CD4-positive, CD25-positive, alpha-beta regulatory T cell (primary cell): ENCODE results near the gene APOD. TPM values are rescaled to one million over a fixed set of nuclear protein-coding genes. Genes with fewer than 3 reads are reported as not detected.
"Not testable (repeated sequence)": the region's sequence is repeated elsewhere in the genome, so short reads cannot be mapped to it uniquely, and the experiment has no call there.

Source experiments
- ATAC-seq, 2 donors: fragments of 150-1000 bp; cut with Tn5 transposase; one replicate each; pipeline ENCODE4 v1.10.0; 2021; ENCODE audit warnings: low read depth in 2 of 2, moderate number of reproducible peaks in 2 of 2, moderate library complexity in 1 of 2
- DNase-seq, 3 donors: peaks; one replicate each; pipeline versions ENCODE4 v3.0.0 to v3.0.0-alpha.2; 2012 to 2022; ENCODE audit warnings: mixed read lengths in 1 of 3
- H3K27ac ChIP-seq: one replicate; pipeline ENCODE4 v1.7.0; 2013; ENCODE audit warnings: mild to moderate bottlenecking, low read length; ENCODE audit not compliant: insufficient read depth, poor library complexity, severe bottlenecking
- H3K27me3 ChIP-seq: one replicate; pipeline ENCODE4 v1.7.0; 2013; ENCODE audit warnings: low read length; ENCODE audit not compliant: control insufficient read depth, insufficient read depth
- H3K36me3 ChIP-seq: one replicate; pipeline ENCODE4 v1.7.0; 2013; ENCODE audit warnings: mild to moderate bottlenecking, low read length, moderate library complexity; ENCODE audit not compliant: control insufficient read depth, insufficient read depth
- H3K4me1 ChIP-seq: 2 replicates; pipeline ENCODE4 v1.7.0; 2013; ENCODE audit warnings: mild to moderate bottlenecking, low read length; ENCODE audit not compliant: insufficient read depth, control insufficient read depth, poor library complexity, severe bottlenecking
- H3K4me3 ChIP-seq: one replicate; pipeline ENCODE4 v1.7.0; 2013; ENCODE audit warnings: low read depth, mild to moderate bottlenecking, low read length, moderate library complexity
- H3K9me3 ChIP-seq, 2 experiments: 1 replicate in 1 of 2; 2 replicates in 1 of 2; pipeline ENCODE4 v1.7.0; 2013; ENCODE audit warnings: low read length in 2 of 2, mild to moderate bottlenecking in 1 of 2, moderate library complexity in 1 of 2; ENCODE audit not compliant: control insufficient read depth in 2 of 2
- H3K27ac Mint-ChIP-seq, 3 donors: one replicate each; pipeline ENCODE4 v1.8.0; 2020 to 2022; ENCODE audit warnings: mild to moderate bottlenecking in 3 of 3, mixed read lengths in 3 of 3, moderate library complexity in 2 of 3
- H3K27me3 Mint-ChIP-seq: one replicate; pipeline ENCODE4 v1.8.0; 2022; ENCODE audit warnings: mild to moderate bottlenecking, mixed read lengths
- H3K36me3 Mint-ChIP-seq: one replicate; pipeline ENCODE4 v1.8.0; 2020; ENCODE audit warnings: mixed read lengths
- H3K4me1 Mint-ChIP-seq, 4 donors: one replicate each; pipeline ENCODE4 v1.8.0; 2020 to 2022; ENCODE audit warnings: mixed read lengths in 4 of 4, mild to moderate bottlenecking in 1 of 4
- H3K4me3 Mint-ChIP-seq, 4 donors: one replicate each; pipeline ENCODE4 v1.8.0; 2020 to 2022; ENCODE audit warnings: mild to moderate bottlenecking in 4 of 4, mixed read lengths in 4 of 4, moderate library complexity in 3 of 4
- H3K9me3 Mint-ChIP-seq, 7 donors: one replicate each; pipeline ENCODE4 v1.8.0; 2020 to 2022; ENCODE audit warnings: mixed read lengths in 7 of 7, mild to moderate bottlenecking in 3 of 7, moderate library complexity in 2 of 7
- polyA plus RNA-seq, 4 donors: library from polyadenylated mRNA; unstranded; fragments of 300-500 nt; fragmentation: Illumina TruSeq; gene quantifications; one replicate each; pipeline ENCODE4 v1.2.3, GENCODE V29; 2021
- total RNA-seq: library from RNA; stranded (reverse); gene quantifications from one replicate; pipeline ENCODE4 v1.2.3, GENCODE V29; 2022

The APOD gene
- total and polyA plus RNA-seq, 5 donors from 2014 or later = 0.60 TPM; not detected in 4

DNA sequence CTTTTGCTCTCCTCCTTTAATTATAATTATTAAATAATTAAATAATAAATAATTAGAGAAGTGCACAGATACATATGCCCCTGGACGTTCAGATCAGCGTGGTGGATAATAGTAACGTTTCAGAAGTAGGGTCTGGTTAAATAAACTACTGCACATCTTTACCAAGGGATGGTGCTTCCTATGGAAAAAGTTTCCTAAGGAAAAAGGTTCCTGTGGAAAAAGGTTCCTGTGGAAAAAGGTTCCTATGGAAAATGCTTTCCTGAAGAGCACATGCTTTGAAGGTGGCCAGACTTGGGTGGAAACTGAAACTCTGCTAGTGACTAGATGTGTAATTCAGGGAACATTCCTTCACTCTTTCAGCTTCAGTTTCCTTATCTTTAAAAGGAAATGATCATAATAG is 37.4 kb upstream of the APOD start:
- not testable (repeated sequence) for H3K27me3 ChIP-seq, H3K9me3 Mint-ChIP-seq, H3K4me1 Mint-ChIP-seq, H3K4me3 Mint-ChIP-seq, H3K4me1 ChIP-seq, H3K27ac ChIP-seq, H3K27me3 Mint-ChIP-seq, H3K9me3 ChIP-seq, H3K4me3 ChIP-seq, ATAC-seq, H3K27ac Mint-ChIP-seq, DNase-seq, H3K36me3 Mint-ChIP-seq, H3K36me3 ChIP-seq

DNA sequence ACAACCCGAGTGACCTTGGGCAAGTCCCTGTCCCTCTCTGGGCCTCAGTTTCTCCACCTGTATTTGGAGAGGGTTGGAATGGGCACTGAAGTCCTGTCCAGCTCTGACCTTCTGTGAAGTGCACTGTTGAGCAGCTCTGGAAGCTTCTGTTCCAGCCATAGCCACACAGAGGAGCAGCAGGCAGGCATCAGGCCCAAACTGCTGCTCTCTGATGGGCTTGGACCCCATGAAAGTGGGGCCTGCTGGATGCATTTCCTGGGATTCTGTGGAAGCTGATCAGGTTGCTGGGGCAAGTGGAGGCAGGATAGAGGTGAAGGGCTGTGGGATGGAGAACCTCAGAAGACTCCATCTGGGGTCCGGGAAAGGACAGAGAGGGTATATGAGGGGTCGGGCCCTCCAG is 36.7 kb upstream of the APOD start:
- H3K36me3 Mint-ChIP-seq, H3K27ac ChIP-seq, H3K4me1 ChIP-seq, H3K27me3 Mint-ChIP-seq, H3K4me3 Mint-ChIP-seq, H3K27me3 ChIP-seq, DNase-seq, ATAC-seq, H3K4me1 Mint-ChIP-seq, H3K9me3 ChIP-seq, H3K9me3 Mint-ChIP-seq, H3K4me3 ChIP-seq, H3K36me3 ChIP-seq: not testable (repeated sequence)
- H3K27ac Mint-ChIP-seq = peak overlapping the region in 2 of 3 donors; percentile 8 to 76

DNA sequence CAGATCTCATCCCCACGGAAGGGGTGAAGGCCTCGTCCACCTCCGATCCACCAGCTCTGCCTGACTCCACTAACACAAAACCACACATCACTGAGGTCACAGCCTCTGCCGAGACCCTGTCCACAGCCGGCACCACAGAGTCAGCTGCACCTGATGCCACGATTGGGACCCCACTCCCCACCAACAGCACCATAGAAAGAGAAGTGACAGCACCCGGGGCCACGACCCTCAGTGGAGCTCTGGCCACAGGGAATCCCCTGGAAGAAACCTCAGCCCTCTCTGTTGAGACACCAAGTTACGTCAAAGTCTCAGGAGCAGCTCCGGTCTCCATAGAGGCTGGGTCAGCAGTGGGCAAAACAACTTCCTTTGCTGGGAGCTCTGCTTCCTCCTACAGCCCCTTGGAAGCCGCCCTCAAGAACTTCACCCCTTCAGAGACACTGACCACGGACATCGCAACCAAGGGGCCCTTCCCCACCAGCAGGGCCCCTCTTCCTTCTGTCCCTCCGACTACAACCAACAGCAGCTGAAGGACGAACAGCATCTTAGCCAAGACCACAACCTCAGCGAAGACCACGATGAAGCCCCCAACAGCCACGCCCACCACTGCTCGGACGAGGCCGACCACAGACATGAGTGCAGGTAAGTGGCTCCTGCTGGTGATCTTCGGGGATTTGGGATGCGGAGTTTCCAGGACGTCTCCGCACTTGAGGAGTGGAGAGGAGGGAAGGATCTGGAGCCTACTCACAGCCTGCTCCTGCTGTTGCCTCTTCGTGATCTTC is 36.0 kb upstream of the APOD start:
- not testable (repeated sequence) for H3K27me3 ChIP-seq, DNase-seq, H3K4me1 ChIP-seq, H3K27me3 Mint-ChIP-seq, H3K9me3 Mint-ChIP-seq, H3K4me1 Mint-ChIP-seq, H3K4me3 ChIP-seq, H3K9me3 ChIP-seq, H3K27ac ChIP-seq, H3K36me3 ChIP-seq, ATAC-seq, H3K36me3 Mint-ChIP-seq
- H3K4me3 Mint-ChIP-seq = peak overlapping the region in 2 of 4 donors; percentile 21 to 80
- peak overlapping the region in 1 of 3 donors; percentile 6 for H3K27ac Mint-ChIP-seq

DNA sequence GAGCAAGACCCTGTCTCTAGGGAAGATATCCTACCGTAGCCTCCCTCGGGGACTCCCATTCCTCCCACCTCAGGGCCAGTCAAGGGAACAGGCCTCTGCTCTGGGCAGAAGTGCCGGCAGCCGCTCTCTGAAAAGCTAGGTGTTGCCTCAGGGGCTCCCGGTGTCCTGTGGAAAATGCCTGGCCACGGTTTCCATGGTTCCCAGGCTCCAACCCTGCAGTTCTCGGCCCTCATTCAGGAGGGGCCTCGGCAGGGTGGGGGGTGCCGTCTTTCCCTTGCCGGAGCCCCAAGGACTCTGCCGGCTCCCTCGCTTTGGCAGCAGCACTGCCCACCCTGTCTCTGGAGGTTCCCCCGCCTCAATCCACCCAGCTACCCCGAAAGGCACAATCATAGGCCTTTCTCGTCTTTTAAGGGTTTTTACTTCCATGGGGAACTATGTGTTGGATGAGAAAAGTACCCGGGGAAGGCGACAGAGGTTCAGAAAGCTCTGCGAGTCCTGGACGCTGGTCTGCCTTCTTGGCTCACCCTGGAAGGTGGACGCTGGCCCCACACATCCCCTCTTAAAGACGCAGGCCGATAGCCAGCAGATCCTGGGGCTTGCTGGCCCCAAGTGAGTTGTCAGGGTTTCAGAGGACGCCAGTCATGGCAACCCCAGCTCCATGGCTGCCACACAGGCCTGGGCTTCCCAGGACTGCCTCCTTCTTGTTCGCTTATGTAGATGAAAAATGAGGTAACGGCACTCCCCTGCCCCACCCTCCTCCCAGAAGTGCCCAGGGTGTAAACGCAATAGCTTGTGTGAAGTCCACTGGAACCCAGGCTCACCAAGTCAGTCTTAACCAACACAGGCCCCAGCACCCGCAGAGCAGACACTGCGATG is 34.3 kb upstream of the APOD start:
- H3K27me3 ChIP-seq, H3K9me3 ChIP-seq, H3K27ac Mint-ChIP-seq, DNase-seq, H3K36me3 Mint-ChIP-seq, H3K4me3 ChIP-seq, H3K27ac ChIP-seq, H3K36me3 ChIP-seq, H3K27me3 Mint-ChIP-seq, ATAC-seq, H3K9me3 Mint-ChIP-seq, H3K4me3 Mint-ChIP-seq: not testable (repeated sequence)
- H3K4me1 ChIP-seq = peaks cover 14% of the 10 kb centered on the region
- H3K4me1 Mint-ChIP-seq = peaks cover 0 to 16% (median 11%) of the 10 kb centered on the region in 4 donors

DNA sequence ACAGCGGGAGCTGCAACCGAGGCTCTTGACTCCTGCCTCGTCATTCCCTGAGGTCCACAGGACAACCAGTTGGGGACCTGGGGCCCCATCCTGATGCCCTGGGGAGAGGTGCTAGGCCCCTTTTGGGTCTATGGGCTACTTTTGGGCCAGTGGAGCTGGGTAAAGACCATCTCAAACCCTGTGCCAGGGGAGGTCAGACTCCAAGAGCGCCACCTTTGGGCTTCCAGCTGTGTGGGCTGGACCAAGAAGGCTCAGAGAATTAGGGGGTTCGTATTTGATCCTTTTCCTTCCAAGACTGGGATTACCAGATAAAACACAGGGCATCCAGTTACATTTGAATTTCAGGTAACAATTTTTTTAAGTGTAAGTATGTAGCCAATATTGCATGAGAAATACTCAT is 33.4 kb upstream of the APOD start:
- not testable (repeated sequence) for H3K27ac Mint-ChIP-seq, H3K9me3 Mint-ChIP-seq, H3K9me3 ChIP-seq, DNase-seq, H3K4me3 ChIP-seq, H3K4me3 Mint-ChIP-seq, H3K27me3 ChIP-seq, H3K27ac ChIP-seq, H3K36me3 ChIP-seq, ATAC-seq, H3K36me3 Mint-ChIP-seq, H3K27me3 Mint-ChIP-seq
- H3K4me1 ChIP-seq = peaks cover 14% of the 10 kb centered on the region
- H3K4me1 Mint-ChIP-seq = peaks cover 0 to 20% (median 13%) of the 10 kb centered on the region in 4 donors

DNA sequence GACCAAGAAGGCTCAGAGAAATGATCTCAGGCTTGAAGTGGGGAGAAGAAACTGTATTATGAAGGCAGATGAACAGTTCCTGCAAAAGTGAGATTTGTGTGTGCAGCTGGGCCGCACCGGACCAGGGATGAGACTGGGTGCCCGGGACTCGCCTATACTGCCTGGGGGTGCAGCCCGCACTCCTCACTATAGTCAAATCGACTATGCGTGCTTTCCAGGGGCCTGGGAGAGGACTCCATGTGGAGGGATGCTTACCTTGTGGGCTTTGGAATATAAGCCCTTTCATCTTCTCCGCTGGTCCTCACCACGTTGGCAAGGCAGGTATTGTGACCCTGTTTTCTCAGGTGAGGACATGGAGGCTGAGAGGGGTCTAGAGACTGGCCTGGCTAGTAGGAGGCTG is 32.9 kb upstream of the APOD start:
- H3K36me3 Mint-ChIP-seq = peaks cover 3% of the 10 kb centered on the region
- Histone ChIP-seq H3K36me3 (no peaks in the 10 kb centered on the region), H3K27me3 (no peaks in the 10 kb centered on the region), H3K9me3 (no peaks in the 10 kb centered on the region), H3K4me3 (no peak overlapping the region), H3K27ac (no peak overlapping the region), H3K4me1 (peaks cover 14% of the 10 kb centered on the region)
- ATAC-seq (no peak), DNase-seq (no peak)
- H3K27ac Mint-ChIP-seq = no peak overlapping the region
- no peaks in the 10 kb centered on the region for H3K9me3 Mint-ChIP-seq
- H3K27me3 Mint-ChIP-seq = no peaks in the 10 kb centered on the region
- H3K4me3 Mint-ChIP-seq = no peak overlapping the region
- peaks cover 2 to 22% (median 13%) of the 10 kb centered on the region in 4 donors for H3K4me1 Mint-ChIP-seq

DNA sequence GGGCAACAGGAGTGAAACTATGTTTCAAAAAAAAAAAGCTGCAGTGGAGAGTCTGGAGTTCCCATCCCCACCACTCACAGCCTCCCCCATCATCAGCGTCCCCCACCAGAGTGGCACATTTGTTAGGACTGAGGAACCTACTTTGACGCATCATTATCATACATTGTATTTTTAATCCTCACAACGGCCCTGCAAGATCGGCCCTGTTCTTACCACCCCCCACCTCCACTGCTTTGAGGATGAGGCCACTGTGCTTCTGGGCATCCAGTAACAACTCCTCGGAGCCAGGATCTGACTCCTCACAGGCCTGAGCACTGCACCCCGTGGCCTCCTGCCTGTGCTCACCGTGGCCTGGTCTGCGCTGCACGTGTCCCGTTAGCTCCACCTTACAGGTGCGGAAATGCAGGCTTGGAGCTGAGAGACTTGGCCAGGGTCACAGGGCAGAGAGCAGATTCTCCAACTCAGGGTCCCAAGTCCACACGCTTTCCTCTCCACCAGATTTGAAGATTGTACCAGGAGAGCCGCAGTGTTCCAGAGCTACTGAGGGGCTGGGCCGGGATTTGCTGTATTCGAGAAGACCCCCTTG is 32.3 kb upstream of the APOD start:
- not testable (repeated sequence) for H3K27ac ChIP-seq, H3K27ac Mint-ChIP-seq, H3K9me3 ChIP-seq, H3K4me3 ChIP-seq, H3K27me3 ChIP-seq, H3K4me3 Mint-ChIP-seq, H3K36me3 Mint-ChIP-seq, H3K9me3 Mint-ChIP-seq, DNase-seq, ATAC-seq, H3K27me3 Mint-ChIP-seq, H3K36me3 ChIP-seq
- peaks cover 8 to 24% (median 16%) of the 10 kb centered on the region in 4 donors for H3K4me1 Mint-ChIP-seq
- peaks cover 14% of the 10 kb centered on the region for H3K4me1 ChIP-seq
